HFF-Myc (cell line): ENCODE measurements around the gene NKX6-2.

Source experiments
- DNase-seq: peaks from one replicate; pipeline ENCODE4 v3.0.0-alpha.2; 2011; ENCODE audit warnings: low read depth; ENCODE audit errors: extremely low read depth
- H3K4me3 ChIP-seq: replicated peaks from 2 replicates; pipeline ENCODE4 v1.5.1; 2011; ENCODE audit warnings: low read depth, mild to moderate bottlenecking, control low read depth, low read length
- TF ChIP-seq, protein P1 (sequence below): IDR thresholded peaks from 2 replicates; pipeline ENCODE4 v1.5.1; 2012; ENCODE audit warnings: mild to moderate bottlenecking, low read depth, low read length, control low read depth; ENCODE audit errors: missing control alignments

Gene NKX6-2

GRCh38 chr10:132816718-132817117 lies 30.8 kb upstream of the NKX6-2 start:
- H3K4me3 ChIP-seq = no peak overlapping the region
- TF ChIP-seq, protein P1, sequence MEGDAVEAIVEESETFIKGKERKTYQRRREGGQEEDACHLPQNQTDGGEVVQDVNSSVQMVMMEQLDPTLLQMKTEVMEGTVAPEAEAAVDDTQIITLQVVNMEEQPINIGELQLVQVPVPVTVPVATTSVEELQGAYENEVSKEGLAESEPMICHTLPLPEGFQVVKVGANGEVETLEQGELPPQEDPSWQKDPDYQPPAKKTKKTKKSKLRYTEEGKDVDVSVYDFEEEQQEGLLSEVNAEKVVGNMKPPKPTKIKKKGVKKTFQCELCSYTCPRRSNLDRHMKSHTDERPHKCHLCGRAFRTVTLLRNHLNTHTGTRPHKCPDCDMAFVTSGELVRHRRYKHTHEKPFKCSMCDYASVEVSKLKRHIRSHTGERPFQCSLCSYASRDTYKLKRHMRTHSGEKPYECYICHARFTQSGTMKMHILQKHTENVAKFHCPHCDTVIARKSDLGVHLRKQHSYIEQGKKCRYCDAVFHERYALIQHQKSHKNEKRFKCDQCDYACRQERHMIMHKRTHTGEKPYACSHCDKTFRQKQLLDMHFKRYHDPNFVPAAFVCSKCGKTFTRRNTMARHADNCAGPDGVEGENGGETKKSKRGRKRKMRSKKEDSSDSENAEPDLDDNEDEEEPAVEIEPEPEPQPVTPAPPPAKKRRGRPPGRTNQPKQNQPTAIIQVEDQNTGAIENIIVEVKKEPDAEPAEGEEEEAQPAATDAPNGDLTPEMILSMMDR = no peak
- DNase-seq = no peak

DNA sequence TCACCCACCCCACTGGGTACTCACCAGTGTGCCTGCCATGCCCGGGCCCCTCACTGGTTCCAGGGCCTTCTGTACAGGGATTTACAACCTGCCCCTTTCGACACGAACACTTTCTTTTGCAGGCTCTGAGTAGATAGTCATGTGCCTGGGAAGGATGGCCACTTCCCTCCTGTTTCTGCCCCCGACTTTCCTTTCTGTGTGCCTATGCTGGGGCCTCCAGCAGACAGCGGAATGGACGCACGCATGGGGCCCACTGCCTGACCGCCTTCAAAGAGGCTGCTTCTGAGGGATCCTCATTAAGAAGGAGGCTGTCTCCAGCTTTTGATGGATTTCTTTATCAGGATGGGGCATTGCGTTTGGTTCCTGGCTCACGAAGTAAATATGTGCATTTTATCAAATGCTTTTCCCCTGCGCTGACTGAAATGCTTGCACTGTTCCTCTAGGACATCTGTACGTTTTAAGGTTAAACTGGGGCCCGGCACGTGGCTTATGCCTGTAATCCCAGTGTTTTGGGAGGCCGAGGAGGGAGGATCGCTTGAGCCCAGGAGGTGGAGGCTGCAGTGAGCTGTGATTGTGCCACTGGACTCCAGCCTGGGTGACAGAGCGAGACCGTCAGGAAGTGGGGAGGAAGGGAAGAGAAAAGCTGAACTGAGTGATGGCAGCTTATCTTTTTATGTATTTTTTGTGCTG lies 29.4 kb upstream of the NKX6-2 start:
- no peak overlapping the region for H3K4me3 ChIP-seq
- TF ChIP-seq, protein P1 = no peak
- no peak for DNase-seq

- no peak for DNase-seq
- no peak overlapping the region for H3K4me3 ChIP-seq
- TF ChIP-seq, protein P1 = no peak
Observed at GRCh38 chr10:132814469-132814856, 28.5 kb upstream of the NKX6-2 start.

- no peak overlapping the region for H3K4me3 ChIP-seq
- TF ChIP-seq, protein P1 = no peak
- no peak for DNase-seq
Observed at GRCh38 chr10:132813560-132814468, 27.9 kb upstream of the NKX6-2 start.

GRCh38 chr10:132813001-132813401 lies 27.1 kb upstream of the NKX6-2 start:
- H3K4me3 ChIP-seq = no peak overlapping the region
- TF ChIP-seq, protein P1 = no peak
- no peak for DNase-seq

GRCh38 chr10:132812520-132812919 lies 26.6 kb upstream of the NKX6-2 start:
- TF ChIP-seq, protein P1 = no peak
- no peak for DNase-seq
- no peak overlapping the region for H3K4me3 ChIP-seq
